IMR-90 (cell line): ENCODE measurements around the gene PXK. TPM values are rescaled to one million over a fixed set of nuclear protein-coding genes. Genes with fewer than 3 reads are reported as not detected.

ENCODE experiments used
- ATAC-seq: fragments of 200-7000 bp; cut with Tn5 transposase; 2 replicates; pipeline ENCODE4 v1.9.1; 2020; ENCODE audit warnings: low read depth, mild to moderate bottlenecking, moderate library complexity
- BruUV-seq: library from RNA; stranded (reverse); fragments of 400-500 nt; replicated peaks from 2 replicates; lab custom pipeline; 2021; lab: Mats Ljungman, UMichigan
- CTCF ChIA-PET: fragments of 300-600 bp; formaldehyde crosslinking; extraction: SDS; loops from one replicate; lab custom pipeline; 2021; ENCODE audit warnings: antibody characterized with exemption; lab: Yijun Ruan, JAX
- POLR2A ChIA-PET: fragments of 300-600 bp; sonication (Branson Sonifier 250); formaldehyde crosslinking; loops from one replicate; lab custom pipeline; 2022; ENCODE audit warnings: antibody characterized with exemption; ENCODE audit not compliant: unreplicated experiment; lab: Charles Lee
- DNase-seq: peaks from one replicate; pipeline ENCODE4 v3.0.0; 2013
- H2AFZ ChIP-seq: replicated peaks from 2 replicates; pipeline ENCODE3; 2013; ENCODE audit warnings: low read length, mild to moderate bottlenecking; ENCODE audit not compliant: poor library complexity
- H2AK5ac ChIP-seq: 2 replicates; pipeline ENCODE4 v1.6.1; 2013; ENCODE audit warnings: low read depth, low read length, inconsistent platforms
- H2AK9ac ChIP-seq: replicated peaks from 2 replicates; pipeline ENCODE3; 2013; ENCODE audit warnings: mild to moderate bottlenecking, low read depth, low read length, moderate library complexity; ENCODE audit not compliant: poor library complexity
- H2BK120ac ChIP-seq: 2 replicates; pipeline ENCODE4 v1.6.1; 2013; ENCODE audit warnings: low read depth, low read length, inconsistent platforms
- H2BK15ac ChIP-seq: 3 replicates; pipeline ENCODE4 v1.6.1; 2013; ENCODE audit warnings: low read depth, low read length, inconsistent platforms
- H2BK20ac ChIP-seq: 2 replicates; pipeline ENCODE4 v1.6.1; 2013; ENCODE audit warnings: low read depth, mild to moderate bottlenecking, inconsistent platforms, low read length, moderate library complexity
- H2BK5ac ChIP-seq: 2 replicates; pipeline ENCODE4 v1.6.1; 2013; ENCODE audit warnings: mild to moderate bottlenecking, low read depth, low read length, inconsistent platforms; ENCODE audit not compliant: poor library complexity, severe bottlenecking
- H3K14ac ChIP-seq: replicated peaks from 2 replicates; pipeline ENCODE4 v1.6.1; 2013; ENCODE audit warnings: low read depth, low read length, inconsistent platforms
- H3K18ac ChIP-seq: 2 replicates; pipeline ENCODE4 v1.6.1; 2013; ENCODE audit warnings: low read depth, low read length, control low read depth
- H3K23ac ChIP-seq: 2 replicates; pipeline ENCODE4 v1.6.1; 2013; ENCODE audit warnings: low read depth, low read length, inconsistent platforms
- H3K27ac ChIP-seq: 2 replicates; pipeline ENCODE4 v1.5.1; 2013; ENCODE audit warnings: mild to moderate bottlenecking, control low read depth, low read length; ENCODE audit not compliant: insufficient read depth
- H3K27me3 ChIP-seq: 2 replicates; pipeline ENCODE4 v1.6.1; 2013; ENCODE audit warnings: low read length; ENCODE audit not compliant: control insufficient read depth, insufficient read depth
- H3K36me3 ChIP-seq: 2 replicates; pipeline ENCODE4 v1.6.1; 2013; ENCODE audit warnings: low read length, mixed read lengths; ENCODE audit not compliant: control insufficient read depth, insufficient read depth
- H3K4ac ChIP-seq: 2 replicates; pipeline ENCODE4 v1.6.1; 2013; ENCODE audit warnings: low read depth, low read length, inconsistent platforms
- H3K4me1 ChIP-seq: 2 replicates; pipeline ENCODE4 v1.6.1; 2013; ENCODE audit warnings: low read length, mixed read lengths; ENCODE audit not compliant: control insufficient read depth, insufficient read depth
- H3K4me2 ChIP-seq: 2 replicates; pipeline ENCODE4 v1.6.1; 2013; ENCODE audit warnings: low read depth, mild to moderate bottlenecking, control low read depth, low read length, moderate library complexity
- H3K4me3 ChIP-seq: 2 replicates; pipeline ENCODE4 v1.5.1; 2013; ENCODE audit warnings: low read depth, mild to moderate bottlenecking, control low read depth, low read length, moderate library complexity; ENCODE audit not compliant: insufficient read depth
- H3K56ac ChIP-seq: 2 replicates; pipeline ENCODE4 v1.6.1; 2013; ENCODE audit warnings: low read length, inconsistent platforms; ENCODE audit not compliant: insufficient read depth; ENCODE audit errors: extremely low read depth
- H3K79me1 ChIP-seq, 2 experiments: 2 replicates each; pipeline ENCODE4 v1.6.1; 2013; ENCODE audit warnings: low read length in 2 of 2, inconsistent platforms in 1 of 2, low read depth in 1 of 2
- H3K9ac ChIP-seq: 2 replicates; pipeline ENCODE4 v1.6.1; 2013; ENCODE audit warnings: low read depth, low read length, control low read depth
- H3K9me1 ChIP-seq: 2 replicates; pipeline ENCODE4 v1.6.1; 2013; ENCODE audit warnings: low read length, inconsistent platforms; ENCODE audit not compliant: insufficient read depth
- H3K9me3 ChIP-seq: 2 replicates; pipeline ENCODE4 v1.6.1; 2013; ENCODE audit warnings: low read length; ENCODE audit not compliant: control insufficient read depth, insufficient read depth
- H4K20me1 ChIP-seq: 2 replicates; pipeline ENCODE4 v1.6.1; 2013; ENCODE audit warnings: low read length, inconsistent platforms; ENCODE audit not compliant: insufficient read depth
- H4K5ac ChIP-seq: 2 replicates; pipeline ENCODE4 v1.6.1; 2013; ENCODE audit warnings: mild to moderate bottlenecking, low read depth, low read length, control low read depth
- H4K8ac ChIP-seq, 2 experiments: 2 replicates each; pipeline ENCODE4 v1.6.1; 2013; ENCODE audit warnings: low read depth in 2 of 2, low read length in 2 of 2, control low read depth in 1 of 2, inconsistent platforms in 1 of 2
- H4K91ac ChIP-seq: 2 replicates; pipeline ENCODE4 v1.6.1; 2013; ENCODE audit warnings: low read depth, low read length, inconsistent platforms; ENCODE audit not compliant: insufficient read depth
- CTCF ChIP-seq: conservative IDR thresholded peaks from 2 replicates; pipeline ENCODE4 v1.5.1; 2012; ENCODE audit warnings: mild to moderate bottlenecking, low read depth, low read length, improper control_type of control experiment
- FOS ChIP-seq: fragments of 150-350 bp; IDR thresholded peaks from 2 replicates; pipeline ENCODE4 v1.6.1; 2016; ENCODE audit warnings: low read depth, low read length
- MAFK ChIP-seq: IDR thresholded peaks from 2 replicates; pipeline ENCODE4 v1.6.1; 2012; ENCODE audit warnings: low read depth, low read length, improper control_type of control experiment
- MXI1 ChIP-seq: IDR thresholded peaks from 2 replicates; pipeline ENCODE4 v1.6.1; 2012; ENCODE audit warnings: low read depth, mild to moderate bottlenecking, low read length, moderate library complexity, borderline replicate concordance
- POLR2A ChIP-seq: IDR thresholded peaks from 2 replicates; pipeline ENCODE4 v1.6.1; 2012; ENCODE audit warnings: mild to moderate bottlenecking, low read depth, low read length
- RCOR1 ChIP-seq: IDR thresholded peaks from 2 replicates; pipeline ENCODE4 v1.6.1; 2012; ENCODE audit warnings: mild to moderate bottlenecking, low read length, improper control_type of control experiment; ENCODE audit not compliant: insufficient replicate concordance
- USF2 ChIP-seq: fragments of 150-350 bp; IDR thresholded peaks from 2 replicates; pipeline ENCODE4 v1.6.1; 2017; ENCODE audit warnings: mild to moderate bottlenecking, antibody characterized with exemption, low read length, low read depth
- WGBS, 2 experiments: methylation state at CpG; one replicate each; pipeline versions ENCODE4 v1.1.5 to v1.1.7; 2013; ENCODE audit warnings: missing lambda C conversion rate in 2 of 2; ENCODE audit not compliant: insufficient read length in 1 of 2; ENCODE audit errors: extremely low coverage in 2 of 2; 5-methylcytosine and 5-hydroxymethylcytosine counted together
- dilution Hi-C: fragments of 300-500 bp; cut with HindIII; formaldehyde crosslinking; loops from one replicate; pipeline ENCODE4 v1.14.3; 2018; ENCODE audit warnings: low sequenced_read_pairs; ENCODE audit not compliant: unreplicated experiment
- in situ Hi-C: fragments of 300-500 bp; cut with MboI; formaldehyde crosslinking; loops from 3 replicates; pipeline ENCODE4 v1.14.3; 2019; ENCODE audit warnings: low sequenced_read_pairs, inconsistent platforms, mixed read lengths
- intact Hi-C: fragments of 100-400 bp; cut with micrococcal nuclease; formaldehyde crosslinking; loops from 2 replicates; pipeline ENCODE4 v1.10.0; 2022
- polyA plus RNA-seq, 3 experiments: library from polyadenylated mRNA; depleted of rRNA; stranded (reverse); fragments of >200 nt; gene quantifications; 2 replicates each; pipeline ENCODE4 v1.2.3, GENCODE V29; 2012; ENCODE audit warnings: low replicate concordance in 1 of 3
- total RNA-seq: library from RNA; depleted of rRNA; stranded (reverse); fragments of >200 nt; gene quantifications from 2 replicates; pipeline ENCODE4 v1.2.3, GENCODE V29; 2012

Gene PXK
- total and polyA plus RNA-seq, 2 of the 4 experiments (the other 2 are of a cell fraction) = 14.3 to 17.7 TPM

- no CpG with 5 or more reads among the region's 3 CpGs for WGBS, 2 experiments
- POLR2A ChIA-PET = no interaction called here
- in situ Hi-C loops (no loop called here), intact Hi-C loops (loop anchor here (5.0 kb wide), 1 partner anchor 32 kb away; no protein-coding TSS in a partner anchor), dilution Hi-C loops (no loop called here)
- peaks cover 38% of the 10 kb centered on the region for H3K4me1 ChIP-seq
- peak overlapping the region; percentile 99 for H3K14ac ChIP-seq
- H4K5ac ChIP-seq = peak overlapping the region; percentile 90
- no TSS peak for BruUV-seq
- peak overlapping the region; percentile 97 for H3K27ac ChIP-seq
- peak overlapping the region; percentile 95 for H2BK5ac ChIP-seq
- peaks cover 42% of the 10 kb centered on the region for H3K9me1 ChIP-seq
- DNase-seq (peak; percentile 24), ATAC-seq (peak; percentile 27)
- CTCF ChIA-PET = no interaction called here
- peak overlapping the region; percentile 91 for H3K18ac ChIP-seq
- H3K4ac ChIP-seq = peak overlapping the region; percentile 91
- H3K9me3 ChIP-seq = no peaks in the 10 kb centered on the region
- peak overlapping the region; percentile 94 for H4K91ac ChIP-seq
- H3K23ac ChIP-seq = peak overlapping the region; percentile 91
- peak overlapping the region; percentile 69 for H3K9ac ChIP-seq
- H2AFZ ChIP-seq = peak overlapping the region; percentile 2
- peak overlapping the region; percentile 97; the same call in 2 of the 3 replicates for H2BK15ac ChIP-seq
- H2BK120ac ChIP-seq = peak overlapping the region; percentile 93
- H3K56ac ChIP-seq = peak overlapping the region; percentile 84
- H3K27me3 ChIP-seq = no peaks in the 10 kb centered on the region
- peaks cover 16 to 50% of the 10 kb centered on the region in 2 experiments for H3K79me1 ChIP-seq
- H3K4me2 ChIP-seq = peak overlapping the region; percentile 73
- peak overlapping the region; percentile 96 for H2BK20ac ChIP-seq
- no peak for TF ChIP-seq RCOR1
- TF ChIP-seq CTCF = no peak
- TF ChIP-seq FOS = no peak
- TF ChIP-seq POLR2A = no peak
- TF ChIP-seq USF2 = no peak
- no peak for TF ChIP-seq MAFK
- no peak for TF ChIP-seq MXI1
- peak overlapping the region; percentile 99 for H2AK5ac ChIP-seq
- H3K4me3 ChIP-seq = no peak overlapping the region
- H4K8ac ChIP-seq = peak overlapping the region; percentile 69 to 79
- peak overlapping the region; percentile 13 for H2AK9ac ChIP-seq
- peaks cover 9% of the 10 kb centered on the region; the same call in 1 of the 2 replicates for H3K36me3 ChIP-seq
- H4K20me1 ChIP-seq = peaks cover 6% of the 10 kb centered on the region; the same call in 1 of the 2 replicates
These were observed 51.8 kb downstream of the PXK start for GRCh38 chr3:58384381-58385090.
